Upper lobe of right lung (tissue), 1 donor: Measurements from ENCODE around the gene GRIP1. TPM values are rescaled to one million over a fixed set of nuclear protein-coding genes. Genes with fewer than 3 reads are reported as not detected.

Source experiments
- ATAC-seq: fragments of 200-7000 bp; cut with Tn5 transposase; one replicate; pipeline ENCODE4 v1.9.1; 2020; ENCODE audit warnings: mild to moderate bottlenecking, moderate library complexity
- DNase-seq: peaks from one replicate; pipeline ENCODE4 v3.0.0-alpha.2; 2020
- H3K27ac ChIP-seq: fragments of 200-600 bp; one replicate; pipeline ENCODE4 v1.8.0; 2022
- H3K27me3 ChIP-seq: fragments of 200-600 bp; one replicate; pipeline ENCODE4 v1.8.0; 2022; ENCODE audit warnings: mild to moderate bottlenecking
- H3K36me3 ChIP-seq: fragments of 200-600 bp; one replicate; pipeline ENCODE4 v1.8.0; 2022
- H3K4me1 ChIP-seq: fragments of 200-600 bp; one replicate; pipeline ENCODE4 v1.8.0; 2022
- H3K4me3 ChIP-seq: fragments of 200-600 bp; one replicate; pipeline ENCODE4 v1.8.0; 2022; ENCODE audit warnings: mild to moderate bottlenecking
- H3K9me3 ChIP-seq: fragments of 200-600 bp; one replicate; pipeline ENCODE4 v1.8.0; 2022
- intact Hi-C: fragments of 100-400 bp; cut with DNase I; formaldehyde crosslinking; loops from one replicate; pipeline ENCODE4 v1.11.0; 2022
- total RNA-seq: library from RNA; stranded (reverse); fragmentation: NEBNext Ultra II Directional; extraction: Animal tissue kit (Norgen Biotek cat#: 25700); gene quantifications from one replicate; pipeline ENCODE4 v1.2.1, GENCODE V29; 2021
- TF ChIP-seq, protein P1 (sequence below): fragments of 200-600 bp; IDR thresholded peaks from one replicate; pipeline ENCODE4 v1.8.0; 2022; ENCODE audit warnings: antibody characterized with exemption
- donor health status: DM: no; HTN: yes; CAD: no; lungs with severe emphysema.

The GRIP1 gene
- total RNA-seq, 1 donor from 2014 or later: 5.2 TPM

DNA sequence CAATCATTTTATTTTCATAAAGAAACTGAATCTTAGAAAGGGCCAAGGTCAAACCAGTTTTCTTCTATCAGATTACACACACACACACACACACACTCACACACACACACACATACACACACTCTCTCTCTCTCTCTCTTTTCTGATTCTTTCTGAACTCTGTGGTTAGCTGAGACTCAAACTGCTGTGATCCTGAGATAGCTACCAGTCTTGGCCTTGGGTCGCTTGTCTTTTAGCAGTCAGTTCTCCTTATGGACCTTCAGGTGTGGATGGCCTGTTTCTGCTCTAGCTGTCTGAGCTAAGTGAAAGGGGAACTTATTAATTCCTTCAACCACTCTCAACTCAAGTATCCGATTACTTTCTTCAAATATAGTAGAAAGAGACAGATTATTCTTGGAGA is 145.1 kb downstream of the GRIP1 start:
- intact Hi-C loops: no loop called here
- Histone ChIP-seq H3K36me3 (no peaks in the 10 kb centered on the region), H3K9me3 (no peaks in the 10 kb centered on the region), H3K4me3 (no peak overlapping the region), H3K4me1 (no peaks in the 10 kb centered on the region), H3K27ac (no peak overlapping the region), H3K27me3 (no peaks in the 10 kb centered on the region)
- ATAC-seq (no peak), DNase-seq (no peak)
- TF ChIP-seq, protein P1, sequence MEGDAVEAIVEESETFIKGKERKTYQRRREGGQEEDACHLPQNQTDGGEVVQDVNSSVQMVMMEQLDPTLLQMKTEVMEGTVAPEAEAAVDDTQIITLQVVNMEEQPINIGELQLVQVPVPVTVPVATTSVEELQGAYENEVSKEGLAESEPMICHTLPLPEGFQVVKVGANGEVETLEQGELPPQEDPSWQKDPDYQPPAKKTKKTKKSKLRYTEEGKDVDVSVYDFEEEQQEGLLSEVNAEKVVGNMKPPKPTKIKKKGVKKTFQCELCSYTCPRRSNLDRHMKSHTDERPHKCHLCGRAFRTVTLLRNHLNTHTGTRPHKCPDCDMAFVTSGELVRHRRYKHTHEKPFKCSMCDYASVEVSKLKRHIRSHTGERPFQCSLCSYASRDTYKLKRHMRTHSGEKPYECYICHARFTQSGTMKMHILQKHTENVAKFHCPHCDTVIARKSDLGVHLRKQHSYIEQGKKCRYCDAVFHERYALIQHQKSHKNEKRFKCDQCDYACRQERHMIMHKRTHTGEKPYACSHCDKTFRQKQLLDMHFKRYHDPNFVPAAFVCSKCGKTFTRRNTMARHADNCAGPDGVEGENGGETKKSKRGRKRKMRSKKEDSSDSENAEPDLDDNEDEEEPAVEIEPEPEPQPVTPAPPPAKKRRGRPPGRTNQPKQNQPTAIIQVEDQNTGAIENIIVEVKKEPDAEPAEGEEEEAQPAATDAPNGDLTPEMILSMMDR: no peak

DNA sequence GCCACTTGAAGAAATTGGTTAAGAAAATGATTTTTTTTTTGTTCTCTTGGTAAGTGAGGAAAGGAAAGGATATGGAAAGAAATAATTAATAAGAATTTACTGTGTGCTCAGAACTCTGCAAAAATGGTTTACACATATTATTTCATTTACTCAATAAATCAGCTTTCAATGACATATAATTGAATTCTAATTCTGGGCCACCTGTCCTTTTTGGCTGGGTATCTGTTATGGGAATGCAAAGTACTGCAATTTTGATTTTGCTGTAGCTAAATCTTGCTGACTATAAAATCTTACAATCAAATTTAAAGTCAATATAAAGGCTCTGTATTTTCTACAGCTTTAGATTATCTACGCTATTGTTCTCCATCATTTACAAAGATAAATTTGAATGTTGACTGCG is 147.1 kb downstream of the GRIP1 start:
- no peaks in the 10 kb centered on the region for H3K4me1 ChIP-seq
- no peaks in the 10 kb centered on the region for H3K27me3 ChIP-seq
- H3K9me3 ChIP-seq: no peaks in the 10 kb centered on the region
- TF ChIP-seq, protein P1: no peak
- no peak overlapping the region for H3K27ac ChIP-seq
- DNase-seq: no peak
- H3K4me3 ChIP-seq: no peak overlapping the region
- intact Hi-C loops: no loop called here
- H3K36me3 ChIP-seq: no peaks in the 10 kb centered on the region
- no peak for ATAC-seq

DNA sequence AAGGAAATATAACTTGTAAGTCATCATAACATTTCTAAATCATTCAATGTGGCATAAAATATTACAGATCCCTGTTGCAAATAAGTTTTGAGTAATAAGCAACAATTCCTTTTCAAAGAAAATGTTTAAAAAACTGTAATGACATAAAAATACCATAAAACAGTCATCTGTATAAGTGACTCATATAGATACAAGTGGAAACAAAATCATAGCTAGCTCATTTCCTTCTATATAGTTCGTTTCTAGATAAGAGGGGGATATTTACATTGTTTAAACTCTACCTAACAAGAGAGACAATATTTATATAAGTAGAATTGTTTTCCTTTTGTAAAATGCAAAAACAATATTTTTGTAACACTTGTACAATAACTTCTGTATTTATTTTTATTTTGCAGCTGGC is 148.9 kb downstream of the GRIP1 start:
- H3K36me3 ChIP-seq: no peaks in the 10 kb centered on the region
- H3K4me1 ChIP-seq: no peaks in the 10 kb centered on the region
- DNase-seq (no peak), ATAC-seq (no peak)
- no peaks in the 10 kb centered on the region for H3K9me3 ChIP-seq
- no peak overlapping the region for H3K4me3 ChIP-seq
- TF ChIP-seq, protein P1: no peak
- H3K27ac ChIP-seq: no peak overlapping the region
- intact Hi-C loops: no loop called here
- no peaks in the 10 kb centered on the region for H3K27me3 ChIP-seq

DNA sequence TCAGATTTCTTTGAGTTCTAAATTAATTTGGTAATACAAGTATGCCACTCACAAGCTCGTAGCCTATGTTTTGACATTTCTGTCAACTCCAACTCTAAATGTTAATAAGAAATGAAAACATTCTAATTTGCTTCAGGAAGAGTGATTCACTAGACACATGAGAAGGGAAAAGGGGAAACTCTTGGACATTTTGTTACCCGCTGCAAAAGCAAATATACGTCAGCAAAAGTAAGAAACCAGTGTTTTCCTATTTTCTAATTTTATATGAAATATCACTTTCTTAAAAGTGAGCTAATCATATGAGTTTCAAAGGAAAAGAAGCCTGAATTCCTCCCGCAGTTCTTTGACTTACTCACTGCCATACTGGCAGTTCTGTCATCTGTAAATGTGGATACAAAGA is 162.3 kb downstream of the GRIP1 start:
- intact Hi-C loops: no loop called here
- no peaks in the 10 kb centered on the region for H3K36me3 ChIP-seq
- H3K27ac ChIP-seq: no peak overlapping the region
- no peaks in the 10 kb centered on the region for H3K4me1 ChIP-seq
- DNase-seq (no peak), ATAC-seq (no peak)
- TF ChIP-seq, protein P1: no peak
- no peak overlapping the region for H3K4me3 ChIP-seq
- no peaks in the 10 kb centered on the region for H3K27me3 ChIP-seq
- no peaks in the 10 kb centered on the region for H3K9me3 ChIP-seq

DNA sequence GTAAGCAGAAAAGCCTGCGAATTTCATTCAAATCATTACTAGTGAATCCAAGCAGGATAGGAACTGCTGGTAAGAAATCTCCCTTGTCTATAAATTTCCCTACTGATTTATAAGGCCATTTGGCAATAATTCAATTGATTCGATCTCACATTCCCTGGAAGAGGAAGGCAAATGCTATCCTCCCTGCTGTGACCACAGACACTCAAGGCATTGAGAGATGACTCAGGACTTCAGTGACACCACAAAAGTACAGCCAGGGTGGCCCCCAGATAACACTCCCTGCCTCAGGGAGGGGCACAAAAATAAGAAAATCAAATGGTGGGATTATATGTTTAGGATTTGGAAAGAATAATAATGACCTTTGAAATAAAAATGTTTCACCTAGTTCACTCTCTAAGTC is 162.7 kb downstream of the GRIP1 start:
- ATAC-seq (no peak), DNase-seq (no peak)
- intact Hi-C loops: no loop called here
- no peak overlapping the region for H3K4me3 ChIP-seq
- H3K27ac ChIP-seq: no peak overlapping the region
- H3K27me3 ChIP-seq: no peaks in the 10 kb centered on the region
- H3K9me3 ChIP-seq: no peaks in the 10 kb centered on the region
- TF ChIP-seq, protein P1: no peak
- no peaks in the 10 kb centered on the region for H3K4me1 ChIP-seq
- no peaks in the 10 kb centered on the region for H3K36me3 ChIP-seq

DNA sequence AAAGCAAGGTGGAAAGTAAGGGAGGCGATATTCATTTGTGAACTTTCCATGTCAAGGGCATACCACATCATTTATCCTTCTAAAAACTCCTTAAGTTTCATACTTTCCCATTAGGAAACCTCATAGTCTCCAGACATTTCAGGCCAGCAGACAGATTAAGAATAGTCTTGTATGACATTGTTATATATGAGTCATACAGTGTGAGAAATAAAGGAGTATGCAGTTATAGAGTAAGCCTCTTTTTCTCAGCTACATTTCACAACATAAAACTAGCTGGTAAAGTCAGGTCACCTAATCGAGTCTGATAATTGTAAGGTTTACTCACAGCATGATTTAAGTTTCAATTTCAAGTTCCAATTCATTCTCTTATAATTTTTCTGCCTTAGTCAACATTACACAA is 164.3 kb downstream of the GRIP1 start:
- TF ChIP-seq, protein P1: no peak
- Histone ChIP-seq H3K4me3 (no peak overlapping the region), H3K9me3 (no peaks in the 10 kb centered on the region), H3K27ac (no peak overlapping the region), H3K4me1 (no peaks in the 10 kb centered on the region), H3K27me3 (no peaks in the 10 kb centered on the region), H3K36me3 (no peaks in the 10 kb centered on the region)
- intact Hi-C loops: no loop called here
- DNase-seq (no peak), ATAC-seq (no peak)
